Myocyte (in vitro differentiated cells): ENCODE data around the gene DDX27. TPM values are rescaled to one million over a fixed set of nuclear protein-coding genes. Genes with fewer than 3 reads are reported as not detected.
"Not testable (repeated sequence)": the region's sequence is repeated elsewhere in the genome, so short reads cannot be mapped to it uniquely, and the experiment has no call there.

Experiments used
- DNase-seq: peaks from one replicate; pipeline ENCODE4 v3.0.0-alpha.2; 2012; ENCODE audit warnings: low read depth
- polyA plus RNA-seq: library from polyadenylated mRNA; unstranded; fragments of >200 nt; gene quantifications from one replicate; pipeline ENCODE4 v1.2.1, GENCODE V29; 2012; ENCODE audit warnings: missing spikeins
- total RNA-seq: library from RNA; depleted of rRNA; stranded (reverse); fragments of >200 nt; gene quantifications from 2 replicates; pipeline ENCODE4 v1.2.3, GENCODE V29; 2014

DDX27 gene
- 33.7 and 45.3 TPM in 2 replicates for total RNA-seq
- polyA plus RNA-seq: 31.0 TPM

GRCh38 chr20:49219091-49219923, at the start of gene DDX27:
Gene DDX27, plus strand, starts transcription at chr20:49219416. Its CDS starts 33 bp downstream, at chr20:49219449.
- peak; percentile 99 for DNase-seq

- no peak for DNase-seq
These were observed 49.7 kb upstream of the DDX27 start for GRCh38 chr20:49169547-49169946.

GRCh38 chr20:49170714-49171113, 48.5 kb upstream of the DDX27 start:
- no peak for DNase-seq

- DNase-seq: no peak
These were observed 47.3 kb upstream of the DDX27 start for GRCh38 chr20:49171909-49172308.

GRCh38 chr20:49172413-49172812, 46.8 kb upstream of the DDX27 start:
- no peak for DNase-seq

- DNase-seq: no peak
These were observed 45.0 kb upstream of the DDX27 start for GRCh38 chr20:49174183-49174582.

- DNase-seq: no peak
These were observed 39.6 kb upstream of the DDX27 start for GRCh38 chr20:49179368-49180277.

GRCh38 chr20:49181265-49181877, 37.8 kb upstream of the DDX27 start:
- DNase-seq: no peak

GRCh38 chr20:49183444-49183843, 35.8 kb upstream of the DDX27 start:
- DNase-seq: no peak

- DNase-seq: not testable (repeated sequence)
These were observed 35.1 kb upstream of the DDX27 start for GRCh38 chr20:49184084-49184501.

- no peak for DNase-seq
These were observed 34.5 kb upstream of the DDX27 start for GRCh38 chr20:49184691-49185070.

- DNase-seq: no peak
These were observed 34.0 kb upstream of the DDX27 start for GRCh38 chr20:49185071-49185761.

GRCh38 chr20:49186535-49187329, 32.5 kb upstream of the DDX27 start:
- peak; percentile 68 for DNase-seq

GRCh38 chr20:49187330-49187850, 31.8 kb upstream of the DDX27 start:
- no peak for DNase-seq

- DNase-seq: peak; percentile 95
These were observed 31.2 kb upstream of the DDX27 start, which contains the start of gene STAU1 for GRCh38 chr20:49187851-49188641. Gene STAU1, minus strand, starts transcription at chr20:49188334. Its CDS starts 22,133 bp downstream, at chr20:49166201.

- DNase-seq: not testable (repeated sequence)
These were observed 26.2 kb upstream of the DDX27 start for GRCh38 chr20:49192944-49193518.

- no peak for DNase-seq
These were observed 19.4 kb upstream of the DDX27 start for GRCh38 chr20:49199729-49200293.

GRCh38 chr20:49203011-49203410, 16.2 kb upstream of the DDX27 start:
- no peak for DNase-seq
